Esophagus squamous epithelium (tissue), 5 donors: ENCODE data around the gene CCDC186. TPM values are rescaled to one million over a fixed set of nuclear protein-coding genes. Genes with fewer than 3 reads are reported as not detected.

Source experiments
- DNase-seq: peaks from one replicate; lab custom pipeline; 2025; lab: John Stamatoyannopoulos, UW
- H3K27ac ChIP-seq, 4 donors: fragments of 200-600 bp; sonication (generic); one replicate each; pipeline ENCODE4 v1.5.1; 2016 to 2019; ENCODE audit warnings: mild to moderate bottlenecking in 1 of 4
- H3K27me3 ChIP-seq, 4 donors: fragments of 200-600 bp; sonication (generic); 1 replicate in 3 of 4; 2 replicates in 1 of 4; pipeline versions ENCODE4 v1.5.1 to v1.6.0; 2017 to 2021; ENCODE audit warnings: antibody characterized with exemption in 1 of 4
- H3K36me3 ChIP-seq, 3 donors: fragments of 200-600 bp; sonication (generic); one replicate each; pipeline ENCODE4 v1.5.1; 2016 to 2019
- H3K4me1 ChIP-seq, 3 donors: fragments of 200-600 bp; sonication (generic); one replicate each; pipeline ENCODE4 v1.5.1; 2017 to 2019
- H3K4me3 ChIP-seq, 4 donors: fragments of 200-600 bp; sonication (generic); 1 replicate in 3 of 4; 2 replicates in 1 of 4; pipeline ENCODE4 v1.5.1; 2016 to 2019; ENCODE audit warnings: mild to moderate bottlenecking in 2 of 4, moderate library complexity in 1 of 4
- H3K9me3 ChIP-seq, 3 donors: fragments of 200-600 bp; sonication (generic); one replicate each; pipeline ENCODE4 v1.5.1; 2016 to 2019
- POLR2A ChIP-seq, 4 donors: fragments of 450-650 bp; IDR thresholded peaks; one replicate each; pipeline ENCODE4 v1.6.1; 2017; ENCODE audit warnings: antibody characterized with exemption in 4 of 4, mild to moderate bottlenecking in 4 of 4, moderate library complexity in 3 of 4
- WGBS, 2 donors: methylation state at CpG; one replicate each; pipeline ENCODE4 v1.1.5; 2018; 5-methylcytosine and 5-hydroxymethylcytosine counted together
- intact Hi-C: fragments of 100-400 bp; cut with DNase I; formaldehyde crosslinking; loops from one replicate; pipeline ENCODE4 v1.15.0; 2022
- total RNA-seq, 4 donors: library from RNA; depleted of rRNA; stranded (reverse); fragments of >200 nt; gene quantifications; one replicate each; pipeline ENCODE4 v1.1.0, GENCODE V29; 2016
- TF ChIP-seq, protein P1 (sequence below), 6 experiments: fragments of 450-650 bp in 4 of 6; fragments of 200-600 bp in 2 of 6; sonication (generic) in 2 of 6; IDR thresholded peaks; one replicate each; pipeline ENCODE4 v1.5.1; 2016 to 2019; ENCODE audit warnings: antibody characterized with exemption in 6 of 6, mild to moderate bottlenecking in 4 of 6, moderate library complexity in 4 of 6
- donor health status: DM: yes; HTN: yes; CAD: no.

The CCDC186 gene
- total RNA-seq, 4 donors from 2014 or later, result 15.5 to 28.4 (median 23.5) TPM

DNA sequence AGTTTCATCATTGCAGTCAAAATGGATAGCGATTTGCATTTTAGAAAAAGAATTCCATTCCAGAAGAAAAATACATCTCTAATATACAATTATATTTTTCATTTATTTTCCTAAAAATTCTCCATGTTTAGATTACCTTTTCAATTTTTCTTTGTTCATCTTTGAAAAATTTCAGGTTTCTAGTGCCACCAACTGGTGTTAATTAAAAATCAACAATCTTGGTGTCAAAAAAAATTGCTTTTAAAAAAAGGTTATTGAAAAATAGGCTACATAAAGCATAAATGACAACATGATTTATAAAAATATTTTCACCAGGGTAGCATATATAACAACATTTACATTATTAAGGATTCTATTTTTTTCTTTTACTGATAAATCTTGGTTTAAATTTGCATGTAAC lies 53.0 kb downstream of the CCDC186 start:
- intact Hi-C loops, result no loop called here
- Histone ChIP-seq H3K4me1 (no peaks in the 10 kb centered on the region), H3K27me3 (no peaks in the 10 kb centered on the region), H3K4me3 (no peak overlapping the region), H3K27ac (no peak overlapping the region), H3K9me3 (no peaks in the 10 kb centered on the region), H3K36me3 (peaks cover 0 to 42% (median 5%) of the 10 kb centered on the region in 3 donors)
- DNase-seq, result no peak
- 87 to 98% methylated on average over 1 of the region's 1 CpG for WGBS, 2 donors
- no peak for TF ChIP-seq POLR2A (IDR thresholded peaks at IDR 0.05)
- TF ChIP-seq, protein P1, sequence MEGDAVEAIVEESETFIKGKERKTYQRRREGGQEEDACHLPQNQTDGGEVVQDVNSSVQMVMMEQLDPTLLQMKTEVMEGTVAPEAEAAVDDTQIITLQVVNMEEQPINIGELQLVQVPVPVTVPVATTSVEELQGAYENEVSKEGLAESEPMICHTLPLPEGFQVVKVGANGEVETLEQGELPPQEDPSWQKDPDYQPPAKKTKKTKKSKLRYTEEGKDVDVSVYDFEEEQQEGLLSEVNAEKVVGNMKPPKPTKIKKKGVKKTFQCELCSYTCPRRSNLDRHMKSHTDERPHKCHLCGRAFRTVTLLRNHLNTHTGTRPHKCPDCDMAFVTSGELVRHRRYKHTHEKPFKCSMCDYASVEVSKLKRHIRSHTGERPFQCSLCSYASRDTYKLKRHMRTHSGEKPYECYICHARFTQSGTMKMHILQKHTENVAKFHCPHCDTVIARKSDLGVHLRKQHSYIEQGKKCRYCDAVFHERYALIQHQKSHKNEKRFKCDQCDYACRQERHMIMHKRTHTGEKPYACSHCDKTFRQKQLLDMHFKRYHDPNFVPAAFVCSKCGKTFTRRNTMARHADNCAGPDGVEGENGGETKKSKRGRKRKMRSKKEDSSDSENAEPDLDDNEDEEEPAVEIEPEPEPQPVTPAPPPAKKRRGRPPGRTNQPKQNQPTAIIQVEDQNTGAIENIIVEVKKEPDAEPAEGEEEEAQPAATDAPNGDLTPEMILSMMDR (IDR thresholded peaks at IDR 0.05), result no peak

DNA sequence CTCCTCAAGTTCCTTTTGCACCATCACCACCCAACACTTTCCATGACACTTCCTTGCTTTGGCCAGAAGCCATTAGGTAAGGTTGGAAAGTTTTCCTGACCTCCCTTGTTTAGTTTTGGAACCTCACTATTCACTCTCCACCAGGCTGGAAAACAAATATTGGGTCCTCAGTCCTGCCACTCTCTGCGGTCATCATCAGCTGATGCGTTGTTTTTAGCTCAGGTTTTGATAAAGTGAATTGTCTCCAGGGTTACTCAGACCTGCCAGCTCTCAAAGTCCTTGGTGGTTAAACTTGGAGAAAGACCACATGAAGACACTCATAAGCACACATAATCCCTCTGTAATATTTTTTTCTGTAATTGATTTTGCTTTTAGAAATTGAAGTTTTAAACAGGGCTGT lies 55.5 kb downstream of the CCDC186 start:
- 84 to 100% methylated on average over 2 of the region's 2 CpGs for WGBS, 2 donors
- intact Hi-C loops, result loop anchor here (10.0 kb wide), 1 partner anchor 414 kb away; no protein-coding TSS in a partner anchor

DNA sequence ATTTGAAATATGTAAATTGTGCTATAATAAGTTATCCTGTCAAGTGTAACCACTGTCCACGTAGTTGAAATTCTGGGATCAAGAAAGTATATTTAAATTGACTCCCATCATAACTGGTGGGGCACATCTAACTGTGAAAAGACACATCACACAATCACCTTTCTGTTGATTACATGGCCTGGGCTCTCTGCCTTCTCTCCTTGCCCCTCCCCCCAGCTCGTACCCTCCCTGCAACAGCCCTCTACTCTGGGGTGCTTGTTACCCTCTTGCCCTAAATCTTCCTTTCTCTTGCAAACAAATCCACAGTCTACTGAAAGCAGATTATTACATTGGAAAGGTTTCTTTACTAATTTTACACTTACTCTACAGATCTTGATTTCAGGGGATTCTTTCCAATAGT lies 56.3 kb downstream of the CCDC186 start:
- intact Hi-C loops, result loop anchor here (10.0 kb wide), 1 partner anchor 413 kb away; no protein-coding TSS in a partner anchor
- Histone ChIP-seq H3K36me3 (peaks cover 0 to 14% (median 0%) of the 10 kb centered on the region in 3 donors), H3K4me1 (no peaks in the 10 kb centered on the region), H3K27ac (no peak overlapping the region), H3K4me3 (no peak overlapping the region), H3K9me3 (no peaks in the 10 kb centered on the region), H3K27me3 (peaks cover 0 to 9% (median 0%) of the 10 kb centered on the region in 4 donors)
- WGBS, 2 donors, result 75 to 83% methylated on average over 2 of the region's 2 CpGs
- no peak for TF ChIP-seq POLR2A (IDR thresholded peaks at IDR 0.05)
- TF ChIP-seq, protein P1 (IDR thresholded peaks at IDR 0.05), result no peak
- DNase-seq, result no peak

More for the DNA sequence above, 55.5 kb downstream of the CCDC186 start:
- TF ChIP-seq POLR2A (IDR thresholded peaks at IDR 0.05), result no peak
- TF ChIP-seq, protein P1 (IDR thresholded peaks at IDR 0.05), result no peak
- H3K27me3 ChIP-seq, result peaks cover 0 to 4% (median 0%) of the 10 kb centered on the region in 4 donors
- H3K4me3 ChIP-seq, result no peak overlapping the region
- no peak overlapping the region for H3K27ac ChIP-seq
- peaks cover 0 to 17% (median 0%) of the 10 kb centered on the region in 3 donors for H3K36me3 ChIP-seq
- no peaks in the 10 kb centered on the region for H3K9me3 ChIP-seq
- no peaks in the 10 kb centered on the region for H3K4me1 ChIP-seq
- DNase-seq, result no peak

DNA sequence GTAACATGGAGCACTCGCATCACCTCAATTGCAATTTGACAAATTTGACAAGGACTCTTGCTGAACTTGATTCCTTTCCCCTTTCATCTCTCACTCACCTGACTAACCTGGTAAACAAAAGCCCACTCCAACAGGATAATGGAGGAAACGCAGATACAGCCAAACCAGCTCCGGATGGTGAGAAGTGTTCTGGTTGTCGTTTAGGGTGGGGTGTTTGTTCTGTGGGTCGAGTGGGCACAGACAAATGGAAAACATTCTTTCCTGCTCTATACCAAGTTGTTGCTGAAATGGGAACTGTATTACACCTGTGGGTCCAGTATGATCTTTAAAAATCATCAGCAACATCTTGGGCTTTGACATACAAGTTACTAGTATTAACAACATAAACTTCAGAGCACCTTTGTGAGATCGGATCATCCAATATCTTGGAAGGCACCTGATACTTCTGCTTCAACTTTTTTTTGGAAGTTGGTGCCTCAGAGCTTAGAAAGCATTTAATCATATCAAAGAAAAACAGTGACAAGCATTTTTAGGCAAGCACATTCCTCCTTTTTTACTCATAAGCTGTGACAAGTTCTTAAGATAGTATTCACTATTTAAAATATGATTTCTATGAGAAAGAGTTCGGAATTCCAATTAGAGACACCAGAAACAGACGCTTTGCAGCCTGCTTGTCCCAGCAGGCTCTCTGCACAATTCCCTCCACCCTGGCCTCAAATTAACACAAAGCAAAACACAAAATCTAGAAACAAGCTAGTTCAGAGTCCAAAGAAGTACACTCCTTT lies 58.1 kb downstream of the CCDC186 start:
- Histone ChIP-seq H3K9me3 (no peaks in the 10 kb centered on the region), H3K36me3 (peaks cover 0 to 10% (median 0%) of the 10 kb centered on the region in 3 donors), H3K4me3 (no peak overlapping the region), H3K27me3 (peaks cover 0 to 9% (median 0%) of the 10 kb centered on the region in 4 donors), H3K27ac (no peak overlapping the region), H3K4me1 (no peaks in the 10 kb centered on the region)
- 32 to 59% methylated on average over 8 of the region's 8 CpGs for WGBS, 2 donors
- DNase-seq, result no peak
- TF ChIP-seq, protein P1 (IDR thresholded peaks at IDR 0.05), result no peak
- TF ChIP-seq POLR2A (IDR thresholded peaks at IDR 0.05), result no peak
- intact Hi-C loops, result loop anchor here (10.0 kb wide), 1 partner anchor 411 kb away; no protein-coding TSS in a partner anchor
